C4-2B (cell line): Measurements from ENCODE around the gene CDH24.

ENCODE experiments used
- ZFX ChIP-seq: fragments of 450-650 bp; IDR thresholded peaks from 2 replicates; pipeline ENCODE4 v1.6.1; 2017
- TF ChIP-seq, protein P1 (sequence below): fragments of 450-650 bp; conservative IDR thresholded peaks from 2 replicates; pipeline ENCODE4 v1.5.1; 2017; ENCODE audit warnings: mild to moderate bottlenecking

DNA sequence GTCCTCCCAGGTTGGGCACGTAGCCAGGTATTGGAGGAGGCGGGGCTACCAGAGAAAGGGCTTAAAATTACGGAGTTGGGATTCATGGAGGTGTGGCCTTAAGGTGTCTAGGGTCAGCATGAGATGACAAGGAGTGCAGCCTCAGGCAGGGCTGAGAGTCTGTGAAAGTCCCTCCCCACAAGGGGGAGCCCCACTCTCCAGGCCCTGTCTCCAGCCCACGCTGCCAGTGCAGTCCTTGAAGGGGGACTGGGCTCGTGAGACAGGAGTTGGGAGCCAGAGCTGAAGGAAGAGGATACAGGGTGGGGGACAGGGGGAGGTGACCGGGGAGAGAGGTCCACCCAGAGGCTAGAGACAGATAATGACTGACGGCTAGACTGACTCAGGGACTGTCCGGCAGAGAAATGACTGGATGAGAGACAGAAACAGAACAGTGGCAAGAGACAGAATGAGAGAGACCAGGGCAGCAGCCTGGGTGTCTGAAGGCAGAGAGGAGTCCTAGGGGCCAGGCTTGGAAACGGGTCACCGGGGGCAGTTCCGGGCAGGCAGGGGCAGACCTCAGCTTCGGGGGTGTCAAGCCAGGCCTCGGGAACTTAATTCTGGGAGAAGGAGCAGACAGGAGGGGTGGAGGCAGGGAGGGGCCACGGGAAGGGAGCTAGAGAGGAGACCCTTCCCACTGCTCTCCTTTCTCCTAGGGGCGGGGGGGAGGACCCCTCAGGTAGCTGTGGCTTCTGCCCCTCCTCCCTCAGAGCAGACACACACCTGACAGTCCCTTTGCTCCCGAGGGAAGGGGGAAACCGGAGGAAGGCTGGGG, 970 bp downstream of the CDH24 start:
- TF ChIP-seq, protein P1, sequence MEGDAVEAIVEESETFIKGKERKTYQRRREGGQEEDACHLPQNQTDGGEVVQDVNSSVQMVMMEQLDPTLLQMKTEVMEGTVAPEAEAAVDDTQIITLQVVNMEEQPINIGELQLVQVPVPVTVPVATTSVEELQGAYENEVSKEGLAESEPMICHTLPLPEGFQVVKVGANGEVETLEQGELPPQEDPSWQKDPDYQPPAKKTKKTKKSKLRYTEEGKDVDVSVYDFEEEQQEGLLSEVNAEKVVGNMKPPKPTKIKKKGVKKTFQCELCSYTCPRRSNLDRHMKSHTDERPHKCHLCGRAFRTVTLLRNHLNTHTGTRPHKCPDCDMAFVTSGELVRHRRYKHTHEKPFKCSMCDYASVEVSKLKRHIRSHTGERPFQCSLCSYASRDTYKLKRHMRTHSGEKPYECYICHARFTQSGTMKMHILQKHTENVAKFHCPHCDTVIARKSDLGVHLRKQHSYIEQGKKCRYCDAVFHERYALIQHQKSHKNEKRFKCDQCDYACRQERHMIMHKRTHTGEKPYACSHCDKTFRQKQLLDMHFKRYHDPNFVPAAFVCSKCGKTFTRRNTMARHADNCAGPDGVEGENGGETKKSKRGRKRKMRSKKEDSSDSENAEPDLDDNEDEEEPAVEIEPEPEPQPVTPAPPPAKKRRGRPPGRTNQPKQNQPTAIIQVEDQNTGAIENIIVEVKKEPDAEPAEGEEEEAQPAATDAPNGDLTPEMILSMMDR = peak; percentile 87
- TF ChIP-seq ZFX = no peak
